SK-N-SH (cell line): ENCODE measurements around the gene BBLN. TPM values are rescaled to one million over a fixed set of nuclear protein-coding genes. Genes with fewer than 3 reads are reported as not detected.

Experiments used
- CTCF ChIA-PET: fragments of 300-600, 350-600 bp; formaldehyde crosslinking; extraction: SDS; loops from one replicate; lab custom pipeline; 2021; lab: Yijun Ruan, JAX
- POLR2A ChIA-PET: fragments of 350-600 bp; sonication (Branson Sonifier 250); formaldehyde crosslinking; extraction: SDS; loops from one replicate; lab custom pipeline; 2020; ENCODE audit warnings: antibody characterized with exemption, inconsistent platforms; lab: Yijun Ruan, JAX
- DNase-seq: peaks from one replicate; pipeline ENCODE4 v3.0.0; 2012
- H2AFZ ChIP-seq: fragments of 200-600 bp; sonication (generic); 2 replicates; pipeline ENCODE4 v1.8.1; 2016; ENCODE audit warnings: antibody characterized with exemption, mild to moderate bottlenecking, low read depth
- H3F3A ChIP-seq: fragments of 200-600 bp; sonication (generic); replicated peaks from 2 replicates; pipeline ENCODE3; 2016; ENCODE audit warnings: antibody characterized with exemption, mild to moderate bottlenecking; ENCODE audit not compliant: insufficient read depth
- H3K27ac ChIP-seq, 2 experiments: fragments of 200-500 bp in 1 of 2; fragments of 200-600 bp in 1 of 2; sonication (Bioruptor generic) in 1 of 2; sonication (generic), shearing (Covaris generic) in 1 of 2; 2 replicates each; pipeline versions ENCODE4 v1.5.1 to v1.6.1; 2014 to 2016; ENCODE audit warnings: low read depth in 2 of 2, inconsistent platforms in 1 of 2, low read length in 1 of 2, mild to moderate bottlenecking in 1 of 2, mixed read lengths in 1 of 2
- H3K27me3 ChIP-seq: fragments of 200-600 bp; sonication (generic), shearing (Covaris generic); 2 replicates; pipeline ENCODE4 v1.6.1; 2016; ENCODE audit warnings: mixed run types; ENCODE audit not compliant: insufficient read depth
- H3K36me3 ChIP-seq, 2 experiments: fragments of 200-500 bp in 1 of 2; fragments of 200-600 bp in 1 of 2; sonication (Bioruptor generic) in 1 of 2; sonication (generic) in 1 of 2; replicated peaks in 1 of 2; 2 replicates each; pipeline versions ENCODE3 to v1.5.1; 2014 to 2016; ENCODE audit warnings: low read length in 1 of 2, mild to moderate bottlenecking in 1 of 2; ENCODE audit not compliant: insufficient read depth in 2 of 2, control insufficient read depth in 1 of 2
- H3K4me1 ChIP-seq, 2 experiments: fragments of 200-500 bp in 1 of 2; fragments of 200-600 bp in 1 of 2; sonication (Bioruptor generic) in 1 of 2; sonication (generic), shearing (Covaris generic) in 1 of 2; 2 replicates each; pipeline versions ENCODE4 v1.5.1 to v1.6.1; 2014 to 2016; ENCODE audit warnings: low read depth in 1 of 2, low read length in 1 of 2, mixed run types in 1 of 2; ENCODE audit not compliant: insufficient read depth in 2 of 2, control insufficient read depth in 1 of 2
- H3K4me2 ChIP-seq: fragments of 200-600 bp; sonication (generic), shearing (Covaris generic); 2 replicates; pipeline ENCODE4 v1.6.1; 2017; ENCODE audit warnings: mixed run types
- H3K4me3 ChIP-seq, 2 experiments: fragments of 200-500 bp in 1 of 2; fragments of 200-600 bp in 1 of 2; sonication (Bioruptor generic) in 1 of 2; sonication (generic), shearing (Covaris generic) in 1 of 2; 2 replicates each; pipeline versions ENCODE4 v1.5.1 to v1.8.1; 2014 to 2016; ENCODE audit warnings: low read depth in 2 of 2, inconsistent platforms in 1 of 2, low read length in 1 of 2, mild to moderate bottlenecking in 1 of 2, mixed read lengths in 1 of 2, moderate library complexity in 1 of 2
- H3K79me2 ChIP-seq: fragments of 200-600 bp; sonication (generic); 2 replicates; pipeline ENCODE4 v1.8.1; 2017; ENCODE audit warnings: mild to moderate bottlenecking; ENCODE audit not compliant: insufficient read depth
- H3K9ac ChIP-seq: fragments of 200-600 bp; sonication (generic); 2 replicates; pipeline ENCODE4 v1.6.1; 2017; ENCODE audit warnings: mixed run types
- H3K9me2 ChIP-seq: fragments of 200-600 bp; sonication (generic); 2 replicates; pipeline ENCODE4 v1.6.1; 2017; ENCODE audit warnings: mixed run types
- H3K9me3 ChIP-seq: fragments of 200-600 bp; sonication (generic); 2 replicates; pipeline ENCODE4 v1.6.1; 2017; ENCODE audit warnings: mixed run types, mild to moderate bottlenecking, moderate library complexity
- H4K20me1 ChIP-seq: fragments of 200-600 bp; sonication (generic); 2 replicates; pipeline ENCODE4 v1.6.1; 2017; ENCODE audit warnings: mild to moderate bottlenecking, mixed run types; ENCODE audit not compliant: insufficient read depth
- CHD2 ChIP-seq: fragments of 150-350 bp; IDR thresholded peaks from 2 replicates; pipeline ENCODE4 v1.6.1; 2018; ENCODE audit warnings: low read length; ENCODE audit not compliant: partially characterized antibody
- ELF1 ChIP-seq: IDR thresholded peaks from 2 replicates; pipeline ENCODE4 v1.4.0; 2012
- FOXJ3 ChIP-seq: sonication (generic); formaldehyde crosslinking; IDR thresholded peaks from 2 replicates; pipeline ENCODE4 v1.5.1; 2020; ENCODE audit warnings: mild to moderate bottlenecking, missing genetic modification reagents
- GABPA ChIP-seq: IDR thresholded peaks from 2 replicates; pipeline ENCODE4 v1.4.0; 2012; ENCODE audit warnings: low read depth, mild to moderate bottlenecking
- NRF1 ChIP-seq: IDR thresholded peaks from 2 replicates; pipeline ENCODE4 v1.6.1; 2012; ENCODE audit warnings: low read depth, mild to moderate bottlenecking, low read length
- RAD21 ChIP-seq: IDR thresholded peaks from 2 replicates; pipeline ENCODE4 v1.6.1; 2012; ENCODE audit warnings: mild to moderate bottlenecking, low read length
- SIN3A ChIP-seq: IDR thresholded peaks from 2 replicates; pipeline ENCODE4 v1.6.1; 2012; ENCODE audit warnings: low read depth, mild to moderate bottlenecking, low read length, moderate library complexity, borderline replicate concordance
- TAF1 ChIP-seq: IDR thresholded peaks from 2 replicates; pipeline ENCODE4 v1.6.1; 2012; ENCODE audit warnings: low read depth, mild to moderate bottlenecking, low read length, moderate library complexity, borderline replicate concordance
- WGBS: methylation state at CpG from one replicate; pipeline ENCODE4 v1.1.6; 2017; ENCODE audit warnings: low lambda C conversion rate; 5-methylcytosine and 5-hydroxymethylcytosine counted together
- polyA plus RNA-seq, 3 experiments: library from polyadenylated mRNA; depleted of rRNA; stranded (reverse); fragments of >200 nt; gene quantifications; 2 replicates each; pipeline ENCODE4 v1.2.3, GENCODE V29; 2012
- TF ChIP-seq, protein P1 (sequence below): fragments of 150-350 bp; IDR thresholded peaks from 2 replicates; pipeline ENCODE4 v1.6.1; 2016; ENCODE audit warnings: mild to moderate bottlenecking, low read depth, low read length
- TF ChIP-seq, protein P2 (sequence below): IDR thresholded peaks from 2 replicates; pipeline ENCODE4; 2012

BBLN gene
- polyA plus RNA-seq, 1 of the 3 experiments (the other 2 are of a cell fraction): 109 TPM

DNA sequence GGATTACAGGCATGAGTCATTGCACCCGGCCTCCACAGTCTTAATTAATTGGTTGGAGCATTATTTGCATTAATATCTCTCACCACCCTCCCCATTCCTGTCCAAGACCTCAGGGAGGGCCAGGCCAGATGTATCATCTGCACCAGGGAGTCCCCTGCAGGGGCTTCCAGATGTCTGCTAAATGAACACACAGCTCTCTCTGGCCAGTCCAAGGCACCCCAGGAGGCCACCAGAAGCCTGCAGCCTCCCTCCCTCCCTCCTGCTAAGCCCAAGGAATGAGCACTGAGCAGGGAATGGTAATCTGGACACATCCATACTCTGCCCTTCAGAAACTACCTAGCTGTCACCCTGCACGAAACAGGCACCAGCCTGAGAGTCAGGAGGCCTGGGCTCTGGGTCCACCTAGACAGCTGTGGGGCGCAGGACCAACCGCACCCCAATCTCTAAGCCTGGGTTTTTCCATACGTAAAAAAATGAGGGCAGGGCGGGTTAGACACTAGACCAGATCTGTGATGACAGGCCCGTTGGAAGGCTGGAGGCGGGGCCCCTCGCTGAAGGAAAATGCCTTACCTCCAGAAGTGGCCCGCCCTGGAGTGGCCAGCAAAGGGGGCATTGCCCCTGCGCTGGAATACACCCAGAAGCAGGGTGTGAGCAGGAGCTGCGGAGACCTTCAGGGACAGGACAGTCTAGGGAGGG, 23.0 kb downstream of the BBLN start:
- H3K9ac ChIP-seq: no peak overlapping the region
- WGBS: 82% methylated on average over 11 of the region's 12 CpGs
- TF ChIP-seq ELF1: no peak
- no peak for TF ChIP-seq CHD2
- TF ChIP-seq TAF1: no peak
- TF ChIP-seq, protein P1, sequence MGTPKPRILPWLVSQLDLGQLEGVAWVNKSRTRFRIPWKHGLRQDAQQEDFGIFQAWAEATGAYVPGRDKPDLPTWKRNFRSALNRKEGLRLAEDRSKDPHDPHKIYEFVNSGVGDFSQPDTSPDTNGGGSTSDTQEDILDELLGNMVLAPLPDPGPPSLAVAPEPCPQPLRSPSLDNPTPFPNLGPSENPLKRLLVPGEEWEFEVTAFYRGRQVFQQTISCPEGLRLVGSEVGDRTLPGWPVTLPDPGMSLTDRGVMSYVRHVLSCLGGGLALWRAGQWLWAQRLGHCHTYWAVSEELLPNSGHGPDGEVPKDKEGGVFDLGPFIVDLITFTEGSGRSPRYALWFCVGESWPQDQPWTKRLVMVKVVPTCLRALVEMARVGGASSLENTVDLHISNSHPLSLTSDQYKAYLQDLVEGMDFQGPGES: no peak
- no peak for TF ChIP-seq NRF1
- H3K4me2 ChIP-seq: no peak overlapping the region
- ChIA-PET CTCF (interaction anchor here (0.9 to 1.5 kb wide), 5 partner anchors 8 to 159 kb away, joined by 3 to 4 read pairs (median 3); partner anchors contain the start of gene CIZ1), POLR2A (no interaction called here)
- no peaks in the 10 kb centered on the region for H3K27me3 ChIP-seq
- peaks cover 0 to under 1% of the 10 kb centered on the region in 2 experiments; a peak in 1 of 4 replicates for H3K4me1 ChIP-seq
- no peak overlapping the region for H2AFZ ChIP-seq
- peaks cover 43 to 48% of the 10 kb centered on the region in 2 experiments for H3K36me3 ChIP-seq
- H3K27ac ChIP-seq: no peak overlapping the region
- H3F3A ChIP-seq: peaks cover 7% of the 10 kb centered on the region
- no peaks in the 10 kb centered on the region for H3K9me2 ChIP-seq
- no peak overlapping the region for H3K4me3 ChIP-seq
- no peaks in the 10 kb centered on the region for H4K20me1 ChIP-seq
- H3K9me3 ChIP-seq: no peaks in the 10 kb centered on the region
- peaks cover 12% of the 10 kb centered on the region; the same call in 1 of the 2 replicates for H3K79me2 ChIP-seq
- DNase-seq: no peak

DNA sequence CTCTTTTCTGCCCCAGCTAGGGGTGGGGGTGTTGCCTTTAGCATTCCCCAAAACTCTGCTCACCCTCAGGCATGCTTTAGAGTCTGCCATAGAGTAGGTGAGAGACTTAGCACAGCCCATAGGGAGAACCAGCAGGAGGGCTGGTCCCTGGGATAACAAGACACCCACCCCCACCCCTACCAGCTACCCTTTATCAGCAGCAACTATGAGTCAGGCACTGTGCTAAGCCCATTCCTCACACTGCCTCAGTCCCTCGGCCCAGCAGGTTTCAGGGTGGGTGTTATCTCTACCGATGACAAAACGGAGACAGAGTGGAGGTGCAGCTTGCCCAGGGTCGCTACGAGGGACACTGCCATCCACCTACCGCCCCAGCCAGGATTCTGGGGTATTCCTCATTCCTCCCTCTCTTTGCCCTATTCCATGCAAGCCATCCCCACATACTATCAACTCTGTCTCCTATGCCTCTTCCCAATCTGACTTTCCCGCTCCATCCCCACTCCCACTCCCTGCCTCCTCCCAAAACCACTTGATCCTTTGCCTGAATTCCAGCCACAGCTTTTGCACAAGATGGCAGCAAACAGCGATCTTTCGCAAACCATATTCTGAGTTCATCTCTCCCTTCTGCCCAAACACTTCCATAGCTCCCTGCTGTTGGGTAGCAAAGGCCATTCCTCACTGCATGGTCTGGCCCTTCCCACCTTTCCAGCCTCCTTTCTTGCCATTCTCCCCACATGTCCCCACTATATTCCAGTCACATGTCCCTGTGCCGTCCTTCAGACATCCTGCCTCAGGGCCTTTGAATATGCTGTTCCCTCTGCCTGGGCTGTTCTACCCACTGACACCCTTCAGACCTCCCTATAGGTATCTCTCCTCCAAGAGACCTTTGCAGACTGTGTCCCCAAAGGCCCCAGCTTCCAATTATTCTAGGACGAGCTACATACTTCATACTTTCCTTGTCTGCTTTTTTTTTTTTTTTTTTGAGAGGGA, 26.2 kb downstream of the BBLN start:
- no peak overlapping the region for H3K9ac ChIP-seq
- CTCF ChIA-PET: interaction anchor here (0.6 kb wide), 1 partner anchor 85 kb away, joined by 3 read pairs; no protein-coding TSS in a partner anchor
- DNase-seq: no peak
- H3K27me3 ChIP-seq: no peaks in the 10 kb centered on the region
- H4K20me1 ChIP-seq: no peaks in the 10 kb centered on the region
- H3K4me2 ChIP-seq: no peak overlapping the region
- over 99% methylated on average over 10 of the region's 11 CpGs for WGBS
- H3K4me1 ChIP-seq: peaks cover 5 to 9% of the 10 kb centered on the region in 2 experiments; a peak in 2 of 4 replicates
- H3K9me3 ChIP-seq: no peaks in the 10 kb centered on the region
- no peak overlapping the region for H2AFZ ChIP-seq
- no peak overlapping the region for H3K27ac ChIP-seq
- POLR2A ChIA-PET: no interaction called here
- no peak overlapping the region for H3K4me3 ChIP-seq
- peaks cover 11% of the 10 kb centered on the region for H3F3A ChIP-seq
- H3K9me2 ChIP-seq: no peaks in the 10 kb centered on the region
- TF ChIP-seq SIN3A: no peak
- H3K79me2 ChIP-seq: peaks cover 36% of the 10 kb centered on the region
- peaks cover 24 to 36% of the 10 kb centered on the region in 2 experiments for H3K36me3 ChIP-seq

DNA sequence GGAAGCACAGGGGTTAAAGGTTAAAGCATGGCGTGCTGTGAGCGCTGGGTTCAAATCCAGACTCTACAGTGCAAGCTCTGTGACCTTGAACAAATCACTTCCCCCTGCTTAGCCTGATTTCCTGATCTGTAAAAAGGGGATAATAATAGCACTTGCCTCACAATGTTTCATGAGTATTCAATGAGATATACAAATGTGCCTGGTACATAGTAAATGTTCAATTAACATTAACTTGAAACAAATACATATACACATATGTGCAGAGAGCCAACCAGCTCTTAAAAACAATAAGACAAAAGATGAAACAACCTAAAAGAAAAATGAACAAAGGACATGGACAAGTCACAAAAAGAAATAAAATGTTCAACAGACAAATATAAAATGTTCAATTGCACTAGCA, 27.3 kb downstream of the BBLN start:
- TF ChIP-seq GABPA: no peak
- no peak for TF ChIP-seq CHD2
- TF ChIP-seq TAF1: no peak
- TF ChIP-seq, protein P2, sequence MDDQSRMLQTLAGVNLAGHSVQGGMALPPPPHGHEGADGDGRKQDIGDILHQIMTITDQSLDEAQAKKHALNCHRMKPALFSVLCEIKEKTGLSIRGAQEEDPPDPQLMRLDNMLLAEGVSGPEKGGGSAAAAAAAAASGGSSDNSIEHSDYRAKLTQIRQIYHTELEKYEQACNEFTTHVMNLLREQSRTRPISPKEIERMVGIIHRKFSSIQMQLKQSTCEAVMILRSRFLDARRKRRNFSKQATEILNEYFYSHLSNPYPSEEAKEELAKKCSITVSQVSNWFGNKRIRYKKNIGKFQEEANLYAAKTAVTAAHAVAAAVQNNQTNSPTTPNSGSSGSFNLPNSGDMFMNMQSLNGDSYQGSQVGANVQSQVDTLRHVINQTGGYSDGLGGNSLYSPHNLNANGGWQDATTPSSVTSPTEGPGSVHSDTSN: no peak
- TF ChIP-seq, protein P1: no peak
- TF ChIP-seq FOXJ3 (CRISPR knock-in tag): no peak
- TF ChIP-seq RAD21: no peak
- Histone ChIP-seq H3K4me3 (no peak overlapping the region), H3K36me3 (peaks cover 24 to 36% of the 10 kb centered on the region in 2 experiments), H3K9ac (no peak overlapping the region), H3K4me1 (peaks cover 5 to 9% of the 10 kb centered on the region in 2 experiments; a peak in 2 of 4 replicates), H4K20me1 (no peaks in the 10 kb centered on the region), H3K27ac (no peak overlapping the region), H3K27me3 (no peaks in the 10 kb centered on the region), H3K79me2 (peaks cover 36% of the 10 kb centered on the region), H3F3A (peaks cover 11% of the 10 kb centered on the region), H3K9me3 (no peaks in the 10 kb centered on the region), H3K4me2 (no peak overlapping the region), H3K9me2 (no peaks in the 10 kb centered on the region), H2AFZ (no peak overlapping the region)
- 93% methylated on average over 2 of the region's 2 CpGs for WGBS
- ChIA-PET CTCF (interaction anchor here (0.8 kb wide), 1 partner anchor 13 kb away, joined by 3 read pairs; no protein-coding TSS in a partner anchor), POLR2A (no interaction called here)
- DNase-seq: no peak
